K562 (cell line): ENCODE results near the gene HLTF. TPM values are rescaled to one million over a fixed set of nuclear protein-coding genes. Genes with fewer than 3 reads are reported as not detected.
"Not testable (repeated sequence)": the region's sequence is repeated elsewhere in the genome, so short reads cannot be mapped to it uniquely, and the experiment has no call there.

ENCODE experiments used
- ATAC-seq: fragments of 200-7000 bp; cut with Tn5 transposase; 3 replicates; pipeline ENCODE4 v1.9.1; 2020; ENCODE audit warnings: moderate library complexity
- BruUV-seq: library from RNA; stranded (reverse); fragments of 400-500 nt; replicated peaks from 2 replicates; lab custom pipeline; 2021; lab: Mats Ljungman, UMichigan
- CTCF ChIA-PET: fragments of 300-600 bp; formaldehyde crosslinking; extraction: SDS; loops from one replicate; lab custom pipeline; 2021; ENCODE audit warnings: low intra/inter-chr PET ratio; lab: Yijun Ruan, JAX
- POLR2A ChIA-PET: fragments of 300-600, 350-650 bp; sonication (Branson Sonifier 250); formaldehyde crosslinking; extraction: SDS; loops from one replicate; lab custom pipeline; 2021; ENCODE audit warnings: antibody characterized with exemption, inconsistent platforms; lab: Yijun Ruan, JAX
- DNase-seq, 4 experiments: peaks; one replicate each; pipeline versions ENCODE4 v3.0.0 to v3.0.0-alpha.2; 2011 to 2018; ENCODE audit warnings: low spot score in 3 of 4, mixed read lengths in 3 of 4; ENCODE audit errors: extremely low read depth in 1 of 4
- FAIRE-seq: peaks from 2 replicates; lab custom pipeline; 2011; peaks lifted over from hg19 to GRCh38; lab: Jason Lieb, UNC
- H2AFZ ChIP-seq: 2 replicates; pipeline ENCODE4 v1.6.0; 2011; ENCODE audit warnings: low read depth, low read length, control low read depth, inconsistent platforms
- H3K27ac ChIP-seq: fragments of 200-600 bp; 3 replicates; pipeline ENCODE4 v1.8.0; 2011; ENCODE audit warnings: low read depth, mild to moderate bottlenecking, control low read depth, inconsistent platforms, low read length, moderate library complexity, mixed read lengths; ENCODE audit errors: extremely low read depth
- H3K27me3 ChIP-seq, 2 experiments: fragments of 300-600 bp in 1 of 2; 2 replicates in 1 of 2; 3 replicates in 1 of 2; pipeline versions ENCODE4 v1.6.0 to v1.8.0; 2011; ENCODE audit warnings: inconsistent platforms in 2 of 2, low read length in 2 of 2, mild to moderate bottlenecking in 1 of 2, mixed read lengths in 1 of 2, moderate library complexity in 1 of 2; ENCODE audit not compliant: control insufficient read depth in 2 of 2, insufficient read depth in 2 of 2
- H3K36me3 ChIP-seq: fragments of 300-600 bp; 3 replicates; pipeline ENCODE4 v1.8.0; 2011; ENCODE audit warnings: mild to moderate bottlenecking, low read length, inconsistent platforms; ENCODE audit not compliant: control insufficient read depth, insufficient read depth
- H3K4me1 ChIP-seq, 2 experiments: fragments of 200-600 bp in 1 of 2; replicated peaks in 1 of 2; 2 replicates in 1 of 2; 3 replicates in 1 of 2; pipeline versions ENCODE4 v1.5.1 to v1.8.0; 2011; ENCODE audit warnings: inconsistent platforms in 2 of 2, low read length in 2 of 2, mild to moderate bottlenecking in 1 of 2, mixed read lengths in 1 of 2, moderate library complexity in 1 of 2; ENCODE audit not compliant: control insufficient read depth in 2 of 2, insufficient read depth in 2 of 2
- H3K4me2 ChIP-seq: 2 replicates; pipeline ENCODE4 v1.6.1; 2011; ENCODE audit warnings: low read length, control low read depth, inconsistent platforms, mixed read lengths; ENCODE audit not compliant: insufficient read depth
- H3K4me3 ChIP-seq: fragments of 200-600 bp; sonication (generic), shearing (Covaris generic); 2 replicates; pipeline ENCODE4 v1.5.1; 2016; ENCODE audit warnings: control low read depth, inconsistent platforms
- H3K79me2 ChIP-seq: fragments of 200-600 bp; 3 replicates; pipeline ENCODE4 v1.8.0; 2011; ENCODE audit warnings: low read length, inconsistent platforms; ENCODE audit not compliant: control insufficient read depth, insufficient read depth
- H3K9ac ChIP-seq, 2 experiments: 2 replicates each; pipeline versions ENCODE4 v1.6.0 to v1.6.1; 2011; ENCODE audit warnings: low read depth in 2 of 2, low read length in 2 of 2, control low read depth in 1 of 2, inconsistent platforms in 1 of 2, mild to moderate bottlenecking in 1 of 2, mixed read lengths in 1 of 2; ENCODE audit not compliant: insufficient read depth in 1 of 2
- H3K9me1 ChIP-seq: one replicate; pipeline ENCODE4 v1.6.0; 2011; ENCODE audit warnings: inconsistent platforms, mild to moderate bottlenecking, low read length, moderate library complexity; ENCODE audit not compliant: control insufficient read depth, insufficient read depth
- H3K9me3 ChIP-seq: replicated peaks from 2 replicates; pipeline ENCODE4 v1.5.1; 2011; ENCODE audit warnings: low read depth, low read length, inconsistent platforms; ENCODE audit not compliant: control insufficient read depth, insufficient read depth
- H4K20me1 ChIP-seq: replicated peaks from 2 replicates; pipeline ENCODE4 v1.6.1; 2011; ENCODE audit warnings: low read length, inconsistent platforms, mixed read lengths; ENCODE audit not compliant: control insufficient read depth, insufficient read depth
- PCBP1 ChIP-seq: fragments of 200-400 bp; formaldehyde crosslinking; IDR thresholded peaks from 2 replicates; pipeline ENCODE4 v1.6.1; 2018; ENCODE audit warnings: mild to moderate bottlenecking, low read depth, low read length; ENCODE audit not compliant: poor library complexity, severe bottlenecking
- RFX5 ChIP-seq: IDR thresholded peaks from 2 replicates; pipeline ENCODE4 v1.6.1; 2011; ENCODE audit warnings: low read depth, mild to moderate bottlenecking, improper control_type of control experiment, low read length
- ZNF354B ChIP-seq: fragments of 250-450 bp; sonication (Bioruptor Pico); IDR thresholded peaks from 2 replicates; pipeline ENCODE4 v1.4.0; 2020
- ZNF785 ChIP-seq: fragments of 250-450 bp; sonication (Bioruptor Pico); IDR thresholded peaks from 2 replicates; pipeline ENCODE4 v1.4.0; 2020; ENCODE audit warnings: mild to moderate bottlenecking
- WGBS: fragments of 100-300 bp; shearing (Covaris generic); methylation state at CpG from one replicate; pipeline ENCODE4 v1.1.6; 2016; ENCODE audit warnings: low coverage, mixed read lengths; ENCODE audit not compliant: insufficient coverage; ENCODE audit errors: missing lambda C conversion rate; 5-methylcytosine and 5-hydroxymethylcytosine counted together
- in situ Hi-C: fragments of 300-500 bp; cut with MboI; formaldehyde crosslinking; loops from 4 replicates; pipeline ENCODE4 v1.15.0; 2018; ENCODE audit warnings: inconsistent platforms, mixed read lengths
- intact Hi-C: fragments of 100-400 bp; cut with micrococcal nuclease; formaldehyde crosslinking; loops from 2 replicates; pipeline ENCODE4 v1.14.2; 2022
- polyA plus RNA-seq, 8 experiments: library from polyadenylated mRNA; depleted of rRNA in 4 of 8; stranded (reverse) in 5 of 8; unstranded in 3 of 8; fragments of >200 nt; fragmentation: Nextera tagmentation in 2 of 8; fragmentation: Illumina TruSeq in 1 of 8; extraction: Ambion mirVana in 2 of 8; extraction: Trizol in 1 of 8; gene quantifications; 2 replicates each; pipeline versions ENCODE4 v1.2.1 to v1.2.3, GENCODE V29; 2011 to 2014; ENCODE audit warnings: inconsistent platforms in 1 of 8, missing spikeins in 1 of 8
- total RNA-seq, 7 experiments: library from RNA; depleted of rRNA in 6 of 7; stranded (reverse); fragments of >200 nt in 6 of 7; fragmentation: Illumina TruSeq in 2 of 7; extraction: Trizol in 2 of 7; gene quantifications; 2 replicates each; pipeline versions ENCODE4 v1.2.1 to v1.2.3, GENCODE V29; 2011 to 2021; ENCODE audit warnings: low replicate concordance in 1 of 7

Gene HLTF
- total and polyA plus RNA-seq, 9 of the 15 experiments (the other 6 are each of a cell fraction or from before 2014, with no cell fraction given), result 35.1 to 82.4 (median 50.4) TPM

DNA sequence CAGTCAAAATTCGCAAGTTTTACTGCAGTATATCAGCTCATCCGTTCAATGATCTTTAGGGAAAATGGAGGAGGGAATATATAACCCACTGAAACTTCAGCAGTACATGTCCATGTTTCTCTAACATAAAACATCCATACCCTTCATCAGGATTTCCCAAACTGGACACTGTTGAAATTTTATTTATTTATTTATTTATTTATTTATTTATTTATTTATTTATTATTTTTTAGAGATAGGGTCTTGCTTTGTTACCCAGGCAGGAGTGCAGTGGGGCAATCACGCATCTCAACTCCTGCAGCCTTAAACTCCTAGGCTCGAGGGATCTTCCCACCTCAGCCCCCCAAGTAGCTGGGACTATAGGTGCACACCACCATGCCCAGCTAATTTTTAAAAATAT is 14.8 kb upstream of the HLTF start (continued):
- TF ChIP-seq ZNF354B, result no peak
- no peak for TF ChIP-seq RFX5

DNA sequence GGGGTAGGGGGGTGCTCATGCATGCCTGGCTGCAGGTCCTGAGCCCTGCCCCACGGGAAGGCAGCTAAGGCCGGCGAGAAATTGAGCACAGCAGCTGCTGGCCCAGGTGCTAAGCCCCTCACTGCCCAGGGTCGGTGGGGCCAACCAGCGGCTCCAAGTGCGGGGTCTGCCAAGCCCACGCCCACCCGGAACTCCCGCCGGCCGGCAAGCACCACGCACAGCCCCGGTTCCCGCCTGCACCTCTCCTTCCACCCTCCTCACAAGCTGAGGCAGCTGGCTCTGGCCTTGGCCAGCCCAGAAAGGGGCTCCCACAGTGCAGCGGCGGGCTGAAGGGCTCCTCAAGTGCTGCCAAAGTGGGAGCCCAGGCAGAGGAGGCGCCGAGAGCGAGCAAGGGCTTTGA is 11.7 kb upstream of the HLTF start:
- H3K4me3 ChIP-seq, intact Hi-C loops, H3K9me1 ChIP-seq, H3K27me3 ChIP-seq, DNase-seq, H3K4me2 ChIP-seq, CTCF ChIA-PET, ATAC-seq, H3K9me3 ChIP-seq, H4K20me1 ChIP-seq, POLR2A ChIA-PET, H3K9ac ChIP-seq, FAIRE-seq, H2AFZ ChIP-seq, BruUV-seq, H3K4me1 ChIP-seq, H3K79me2 ChIP-seq, H3K27ac ChIP-seq, in situ Hi-C loops, H3K36me3 ChIP-seq: not testable (repeated sequence)
- 48% methylated on average over 5 of the region's 19 CpGs for WGBS
- TF ChIP-seq PCBP1, result peak; percentile 84

DNA sequence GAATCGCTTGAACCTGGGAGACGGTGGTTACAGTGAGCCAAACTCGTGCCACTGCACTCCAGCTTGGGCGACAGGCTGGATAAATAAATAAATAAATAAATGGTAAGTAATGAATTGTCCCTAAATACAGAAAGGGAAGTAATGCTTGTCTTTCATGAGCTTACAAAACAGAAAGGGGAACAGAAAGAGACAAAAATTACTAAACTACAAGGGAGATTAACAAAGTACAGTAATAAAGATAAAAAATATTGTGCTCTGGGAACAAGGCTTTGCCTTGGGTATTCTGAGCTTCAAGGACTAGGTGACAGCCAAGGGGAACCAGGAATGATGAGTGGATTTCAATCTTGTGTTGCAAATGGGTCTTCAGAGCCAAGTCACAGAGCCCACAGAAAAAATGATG is 9.2 kb upstream of the HLTF start:
- CTCF ChIA-PET, result no interaction called here
- no TSS peak for BruUV-seq
- 40% methylated on average over 4 of the region's 4 CpGs for WGBS
- in situ Hi-C loops, result no loop called here
- POLR2A ChIA-PET, result interaction anchor here (0.6 kb wide), 1 partner anchor 64 kb away, joined by 3 read pairs; no protein-coding TSS in a partner anchor
- DNase-seq (no peak), FAIRE-seq (no peak), ATAC-seq (no peak)
- Histone ChIP-seq H3K9me3 (no peaks in the 10 kb centered on the region), H2AFZ (no peak overlapping the region), H3K4me2 (no peak overlapping the region), H3K79me2 (no peaks in the 10 kb centered on the region), H3K36me3 (no peaks in the 10 kb centered on the region), H3K27ac (no peak overlapping the region), H3K9me1 (no peaks in the 10 kb centered on the region), H3K4me3 (no peak overlapping the region), H4K20me1 (no peaks in the 10 kb centered on the region), H3K9ac (no peak overlapping the region), H3K4me1 (no peaks in the 10 kb centered on the region), H3K27me3 (no peaks in the 10 kb centered on the region)
- intact Hi-C loops, result no loop called here
- no peak for TF ChIP-seq ZNF785 (CRISPR knock-in tag)
